Uterus (tissue), 4 donors: ENCODE data around the gene PDX1. TPM values are rescaled to one million over a fixed set of nuclear protein-coding genes. Genes with fewer than 3 reads are reported as not detected.

Experiments used
- DNase-seq, 2 donors: peaks; one replicate each; pipeline ENCODE4 v3.0.0-alpha.2; 2019 to 2020
- H3K27ac ChIP-seq, 2 donors: fragments of 200-600 bp; sonication (generic); 1 replicate in 1 of 2; 2 replicates in 1 of 2; pipeline ENCODE4 v1.5.1; 2016 to 2018
- H3K27me3 ChIP-seq, 2 donors: fragments of 200-600 bp; sonication (generic); one replicate each; pipeline ENCODE4 v1.5.1; 2018 to 2019; ENCODE audit warnings: control low read depth in 1 of 2
- H3K36me3 ChIP-seq, 2 donors: fragments of 200-600 bp; sonication (generic); one replicate each; pipeline ENCODE4 v1.5.1; 2019; ENCODE audit warnings: control low read depth in 1 of 2
- H3K4me1 ChIP-seq, 2 donors: fragments of 200-600 bp; sonication (generic); one replicate each; pipeline ENCODE4 v1.5.1; 2018 to 2019; ENCODE audit warnings: control low read depth in 1 of 2
- H3K4me3 ChIP-seq, 2 donors: fragments of 200-600 bp; sonication (generic); 1 replicate in 1 of 2; 2 replicates in 1 of 2; pipeline ENCODE4 v1.5.1; 2018 to 2019; ENCODE audit warnings: mild to moderate bottlenecking in 1 of 2
- H3K9me3 ChIP-seq, 2 donors: fragments of 200-600 bp; sonication (generic); one replicate each; pipeline ENCODE4 v1.5.1; 2019; ENCODE audit warnings: control low read depth in 1 of 2
- POLR2A ChIP-seq, 2 donors: fragments of 450-650 bp; IDR thresholded peaks; one replicate each; pipeline ENCODE4 v1.6.1; 2016; ENCODE audit warnings: antibody characterized with exemption in 2 of 2, mild to moderate bottlenecking in 1 of 2, moderate library complexity in 1 of 2
- intact Hi-C: fragments of 100-400 bp; cut with DNase I; formaldehyde crosslinking; loops from one replicate; pipeline ENCODE4 v1.15.1; 2023; ENCODE audit warnings: low total_unique reads
- total RNA-seq, 4 donors: library from RNA; depleted of rRNA in 3 of 4; stranded (reverse); fragments of >200 nt in 3 of 4; gene quantifications; one replicate each; pipeline versions ENCODE4 v1.1.0 to v1.2.4, GENCODE V29; 2014 to 2023
- TF ChIP-seq, protein P1 (sequence below), 4 experiments: fragments of 200-600 bp in 2 of 4; fragments of 450-650 bp in 2 of 4; sonication (generic) in 2 of 4; IDR thresholded peaks; one replicate each; pipeline ENCODE4 v1.5.1; 2016 to 2019; ENCODE audit warnings: antibody characterized with exemption in 4 of 4, mild to moderate bottlenecking in 2 of 4, moderate library complexity in 1 of 4
- donor health status: DM: yes; HTN: yes; CAD: no.

The PDX1 gene
- total RNA-seq, 4 donors from 2014 or later: not detected

GRCh38 chr13:27926644-27927434 is 7.0 kb downstream of the PDX1 start:
- Histone ChIP-seq H3K9me3 (no peaks in the 10 kb centered on the region), H3K4me3 (no peak overlapping the region), H3K36me3 (no peaks in the 10 kb centered on the region), H3K27ac (no peak overlapping the region), H3K27me3 (peaks cover 2 to 67% of the 10 kb centered on the region in 2 donors), H3K4me1 (peaks cover 0 to 2% of the 10 kb centered on the region in 2 donors)
- DNase-seq: no peak
- intact Hi-C loops: no loop called here
- TF ChIP-seq POLR2A (IDR thresholded peaks at IDR 0.05): no peak
- TF ChIP-seq, protein P1, sequence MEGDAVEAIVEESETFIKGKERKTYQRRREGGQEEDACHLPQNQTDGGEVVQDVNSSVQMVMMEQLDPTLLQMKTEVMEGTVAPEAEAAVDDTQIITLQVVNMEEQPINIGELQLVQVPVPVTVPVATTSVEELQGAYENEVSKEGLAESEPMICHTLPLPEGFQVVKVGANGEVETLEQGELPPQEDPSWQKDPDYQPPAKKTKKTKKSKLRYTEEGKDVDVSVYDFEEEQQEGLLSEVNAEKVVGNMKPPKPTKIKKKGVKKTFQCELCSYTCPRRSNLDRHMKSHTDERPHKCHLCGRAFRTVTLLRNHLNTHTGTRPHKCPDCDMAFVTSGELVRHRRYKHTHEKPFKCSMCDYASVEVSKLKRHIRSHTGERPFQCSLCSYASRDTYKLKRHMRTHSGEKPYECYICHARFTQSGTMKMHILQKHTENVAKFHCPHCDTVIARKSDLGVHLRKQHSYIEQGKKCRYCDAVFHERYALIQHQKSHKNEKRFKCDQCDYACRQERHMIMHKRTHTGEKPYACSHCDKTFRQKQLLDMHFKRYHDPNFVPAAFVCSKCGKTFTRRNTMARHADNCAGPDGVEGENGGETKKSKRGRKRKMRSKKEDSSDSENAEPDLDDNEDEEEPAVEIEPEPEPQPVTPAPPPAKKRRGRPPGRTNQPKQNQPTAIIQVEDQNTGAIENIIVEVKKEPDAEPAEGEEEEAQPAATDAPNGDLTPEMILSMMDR (IDR thresholded peaks at IDR 0.05): no peak

DNA sequence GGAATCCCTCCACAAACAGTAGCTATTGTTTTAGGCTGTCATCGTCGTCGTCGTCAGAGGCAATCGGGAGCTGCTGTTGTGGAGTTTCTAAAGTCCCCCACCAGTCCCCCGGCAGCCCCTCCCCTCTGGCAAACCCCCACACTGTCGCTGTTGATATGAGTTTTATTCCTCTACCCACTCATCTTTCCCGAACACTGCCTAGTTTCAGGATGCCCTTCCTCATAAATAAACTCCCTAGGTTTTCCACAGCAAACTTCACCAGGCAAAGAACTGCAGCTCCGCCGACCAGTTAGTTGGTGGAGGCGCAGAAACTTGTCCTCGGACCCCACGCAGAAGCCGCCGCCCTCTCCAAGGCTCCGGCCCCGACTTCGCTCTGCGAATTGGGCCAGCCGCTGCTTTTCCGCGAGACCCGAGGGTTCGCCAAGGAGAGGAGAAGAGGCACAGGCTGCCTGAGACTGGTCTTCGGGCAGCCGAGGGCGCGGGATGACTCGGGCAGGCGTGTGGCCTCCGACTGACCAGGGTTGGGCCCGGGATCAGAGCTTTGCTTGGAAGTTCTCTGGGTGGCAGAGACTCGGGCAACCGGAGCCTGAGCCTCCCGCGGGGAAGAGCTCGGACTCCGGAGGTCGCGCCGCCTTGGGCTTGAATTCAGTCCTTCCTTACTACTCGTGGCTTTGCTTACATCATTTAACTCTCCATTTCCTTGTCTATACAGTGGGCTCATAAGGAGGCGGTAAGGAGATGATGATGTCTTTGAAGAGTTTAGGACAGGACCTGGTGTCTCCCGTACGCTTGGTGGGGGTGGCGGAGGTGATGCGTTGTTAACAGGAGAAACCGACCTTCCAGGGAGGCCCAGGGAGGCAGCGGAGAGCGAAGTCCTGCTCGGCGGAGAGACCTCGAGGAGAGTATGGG is 7.9 kb downstream of the PDX1 start:
- H3K27me3 ChIP-seq: peaks cover 2 to 58% of the 10 kb centered on the region in 2 donors

DNA sequence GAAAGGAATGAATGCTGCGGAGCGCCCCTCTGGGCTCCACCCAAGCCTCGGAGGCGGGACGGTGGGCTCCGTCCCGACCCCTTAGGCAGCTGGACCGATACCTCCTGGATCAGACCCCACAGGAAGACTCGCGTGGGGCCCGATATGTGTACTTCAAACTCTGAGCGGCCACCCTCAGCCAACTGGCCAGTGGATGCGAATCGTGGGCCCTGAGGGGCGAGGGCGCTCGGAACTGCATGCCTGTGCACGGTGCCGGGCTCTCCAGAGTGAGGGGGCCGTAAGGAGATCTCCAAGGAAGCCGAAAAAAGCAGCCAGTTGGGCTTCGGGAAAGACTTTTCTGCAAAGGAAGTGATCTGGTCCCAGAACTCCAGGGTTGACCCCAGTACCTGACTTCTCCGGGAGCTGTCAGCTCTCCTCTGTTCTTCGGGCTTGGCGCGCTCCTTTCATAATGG is 8.6 kb downstream of the PDX1 start:
- H3K9me3 ChIP-seq: no peaks in the 10 kb centered on the region
- intact Hi-C loops: no loop called here
- peaks cover 2 to 56% of the 10 kb centered on the region in 2 donors for H3K27me3 ChIP-seq
- DNase-seq: no peak
- no peak overlapping the region for H3K27ac ChIP-seq
- no peaks in the 10 kb centered on the region for H3K36me3 ChIP-seq
- no peaks in the 10 kb centered on the region for H3K4me1 ChIP-seq
- TF ChIP-seq, protein P1 (IDR thresholded peaks at IDR 0.05): no peak
- no peak for TF ChIP-seq POLR2A (IDR thresholded peaks at IDR 0.05)
- H3K4me3 ChIP-seq: no peak overlapping the region

More for the DNA sequence above, 7.9 kb downstream of the PDX1 start:
- no peak for TF ChIP-seq POLR2A (IDR thresholded peaks at IDR 0.05)
- TF ChIP-seq, protein P1 (IDR thresholded peaks at IDR 0.05): no peak
- H3K27ac ChIP-seq: no peak overlapping the region
- intact Hi-C loops: no loop called here
- H3K4me3 ChIP-seq: no peak overlapping the region
- no peaks in the 10 kb centered on the region for H3K9me3 ChIP-seq
- H3K4me1 ChIP-seq: no peaks in the 10 kb centered on the region
- DNase-seq: no peak
- no peaks in the 10 kb centered on the region for H3K36me3 ChIP-seq

DNA sequence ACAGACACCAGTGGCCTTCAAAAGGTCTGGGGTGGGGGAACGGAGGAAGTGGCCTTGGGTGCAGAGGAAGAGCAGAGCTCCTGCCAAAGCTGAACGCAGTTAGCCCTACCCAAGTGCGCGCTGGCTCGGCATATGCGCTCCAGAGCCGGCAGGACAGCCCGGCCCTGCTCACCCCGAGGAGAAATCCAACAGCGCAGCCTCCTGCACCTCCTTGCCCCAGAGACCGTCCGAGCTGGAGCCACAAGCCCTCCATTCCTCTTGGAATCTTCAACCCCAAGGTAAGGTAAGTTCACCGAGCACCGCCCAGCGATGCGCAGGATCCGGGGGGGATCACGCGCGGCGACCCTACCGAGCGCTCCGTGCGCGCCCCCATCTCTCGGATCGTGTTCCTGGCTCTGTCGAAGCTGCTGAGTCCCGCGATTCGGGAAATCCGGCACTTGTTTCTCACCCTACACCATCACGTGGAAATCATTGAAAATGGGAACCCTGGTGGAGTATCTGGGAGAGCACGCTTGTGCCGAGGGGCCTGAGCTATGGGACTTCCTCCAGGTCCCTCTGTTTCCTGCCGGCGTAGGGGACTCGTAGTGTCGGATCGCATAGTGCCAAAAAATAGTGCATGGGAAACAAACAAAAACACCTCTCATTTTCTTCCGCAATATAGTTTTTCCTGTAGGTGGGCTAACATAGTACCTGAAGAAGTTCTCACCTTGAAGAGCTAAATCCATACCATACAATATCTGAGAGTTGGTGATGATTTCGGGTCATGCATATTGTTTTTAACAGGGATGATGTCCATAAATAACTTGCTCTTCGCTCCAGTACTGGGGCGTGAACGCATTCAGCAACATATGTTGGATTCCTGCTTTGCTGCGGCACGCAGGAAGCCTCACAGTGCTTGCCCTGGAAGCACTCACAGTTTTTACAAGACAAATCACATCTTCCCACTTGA is 9.3 kb downstream of the PDX1 start:
- no peak overlapping the region for H3K27ac ChIP-seq
- no peak overlapping the region for H3K4me3 ChIP-seq
- TF ChIP-seq, protein P1 (IDR thresholded peaks at IDR 0.05): no peak
- TF ChIP-seq POLR2A (IDR thresholded peaks at IDR 0.05): no peak
- DNase-seq: no peak
- H3K36me3 ChIP-seq: no peaks in the 10 kb centered on the region
- no peaks in the 10 kb centered on the region for H3K9me3 ChIP-seq
- peaks cover 2 to 50% of the 10 kb centered on the region in 2 donors for H3K27me3 ChIP-seq
- H3K4me1 ChIP-seq: no peaks in the 10 kb centered on the region
- intact Hi-C loops: no loop called here
